NCI-H2227 (cell line): ENCODE results near the gene SMCO1.
"Not testable (repeated sequence)": the region's sequence is repeated elsewhere in the genome, so short reads cannot be mapped to it uniquely, and the experiment has no call there.

Source experiments
- DNase-seq: peaks from one replicate; lab custom pipeline; 2025; ENCODE audit not compliant: unreplicated experiment; lab: John Stamatoyannopoulos, UW

The SMCO1 gene

DNA sequence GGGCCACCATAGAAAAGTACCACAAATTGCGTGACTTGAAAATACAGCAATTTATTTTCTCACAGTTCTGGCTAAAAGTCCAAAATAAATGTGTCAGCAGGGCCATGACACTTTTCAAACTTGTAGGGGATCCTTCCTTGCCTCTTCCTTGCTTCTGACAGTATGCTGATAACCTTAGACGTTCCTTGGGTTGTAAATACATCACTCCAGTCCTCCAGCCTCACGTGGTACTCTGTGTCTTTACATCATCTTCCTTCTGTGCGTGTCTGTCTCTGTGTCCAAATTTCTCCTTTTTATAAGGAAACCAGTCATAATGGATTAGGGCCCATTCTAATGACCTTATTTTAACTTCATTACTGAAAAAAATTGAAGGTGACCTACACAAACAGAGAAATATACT, 19.0 kb downstream of the SMCO1 start:
- DNase-seq: no peak

DNA sequence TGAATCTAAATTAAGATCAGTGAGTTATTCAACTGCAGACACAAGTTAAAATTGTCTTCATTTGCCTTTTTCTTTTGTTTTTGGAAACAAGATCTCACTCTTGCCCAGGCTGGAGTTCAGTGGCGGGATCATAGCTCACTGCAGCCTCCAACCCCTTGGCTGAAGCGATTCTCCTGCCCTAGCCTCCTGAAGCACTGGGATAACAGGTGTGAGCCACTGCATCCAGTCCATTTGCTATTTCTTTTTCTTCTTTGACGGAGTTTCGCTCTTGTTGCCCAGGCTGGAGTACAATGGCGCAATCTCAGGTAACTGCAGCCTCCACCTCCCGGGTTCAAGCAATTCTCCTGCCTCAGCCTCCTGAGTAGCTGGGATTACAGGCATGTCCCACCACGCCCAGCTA, 21.9 kb downstream of the SMCO1 start:
- DNase-seq: no peak

DNA sequence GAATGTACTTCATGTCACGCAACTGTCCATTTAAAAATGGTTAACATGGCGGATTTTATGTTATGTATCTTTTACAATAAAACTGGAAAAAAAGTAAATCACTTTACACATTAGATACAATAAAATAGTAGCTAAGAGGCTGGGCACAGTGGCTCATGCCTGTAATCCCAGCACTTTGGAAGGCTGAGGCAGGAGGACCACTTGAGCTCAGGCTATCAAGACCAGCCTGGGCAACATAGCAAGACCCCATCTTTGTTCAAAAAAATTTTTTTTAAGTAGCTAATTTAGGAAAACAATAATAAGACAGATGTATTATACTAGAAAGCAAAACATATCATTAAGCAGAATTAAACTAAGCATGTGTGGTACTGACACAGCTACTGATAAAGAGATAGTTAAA, 23.1 kb downstream of the SMCO1 start:
- DNase-seq: no peak

DNA sequence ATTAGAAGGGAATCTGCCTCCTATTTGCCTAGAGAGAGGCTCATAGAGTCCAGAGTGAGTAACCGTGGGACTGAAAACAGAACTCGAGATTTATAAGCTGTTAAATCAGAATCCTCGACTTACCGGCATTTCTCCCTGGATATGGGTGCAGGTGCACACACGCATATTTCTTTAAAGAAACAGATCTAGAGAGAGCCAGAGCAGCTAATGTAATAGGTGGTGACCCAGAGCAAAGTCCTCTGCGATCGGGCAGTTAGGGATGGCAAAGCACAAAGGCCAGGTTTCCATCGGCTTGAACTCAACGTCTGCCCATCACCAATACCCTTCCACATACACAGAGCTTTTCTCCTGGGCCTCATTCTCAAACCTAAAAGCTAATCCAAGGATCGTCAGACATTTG, 25.4 kb downstream of the SMCO1 start:
- DNase-seq: no peak

DNA sequence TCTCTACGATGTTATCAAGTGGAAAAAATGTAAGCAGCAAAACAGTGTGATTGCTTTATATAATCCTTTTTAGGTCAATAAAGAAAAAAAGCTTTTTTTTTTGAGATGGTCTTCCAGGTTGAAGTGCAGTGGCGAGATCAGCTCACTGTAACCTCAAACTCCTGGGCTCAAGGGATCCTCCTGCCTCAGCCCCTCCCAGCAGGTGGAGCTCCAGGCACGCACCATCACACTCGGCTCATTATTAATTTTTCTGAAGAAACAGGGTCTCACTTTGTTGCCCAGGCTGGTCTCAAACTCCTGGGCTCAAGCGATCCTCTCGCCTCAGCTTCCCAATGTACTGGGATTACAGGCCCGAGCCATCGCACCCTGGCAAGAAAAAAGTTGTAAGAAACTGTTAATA, 28.9 kb downstream of the SMCO1 start:
- no peak for DNase-seq

DNA sequence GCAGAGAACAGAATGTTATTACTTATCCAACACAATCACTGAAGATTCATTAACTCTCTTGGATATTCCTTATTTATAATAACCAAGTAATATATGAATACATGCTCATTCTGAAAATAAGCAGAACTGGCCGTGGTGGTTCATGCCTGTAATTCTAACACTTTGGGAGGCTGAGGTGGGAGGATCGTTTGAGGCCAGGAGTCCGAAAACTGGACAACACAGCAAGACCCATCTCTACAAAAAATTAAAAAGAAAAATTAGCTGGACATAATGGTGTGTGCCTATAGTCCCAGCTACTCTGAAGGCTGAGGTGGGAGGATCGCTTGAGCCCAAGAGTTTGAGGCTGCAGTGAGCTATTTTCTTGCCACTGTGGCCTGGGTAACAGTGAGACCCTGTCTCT, 37.5 kb downstream of the SMCO1 start:
- DNase-seq: no peak

DNA sequence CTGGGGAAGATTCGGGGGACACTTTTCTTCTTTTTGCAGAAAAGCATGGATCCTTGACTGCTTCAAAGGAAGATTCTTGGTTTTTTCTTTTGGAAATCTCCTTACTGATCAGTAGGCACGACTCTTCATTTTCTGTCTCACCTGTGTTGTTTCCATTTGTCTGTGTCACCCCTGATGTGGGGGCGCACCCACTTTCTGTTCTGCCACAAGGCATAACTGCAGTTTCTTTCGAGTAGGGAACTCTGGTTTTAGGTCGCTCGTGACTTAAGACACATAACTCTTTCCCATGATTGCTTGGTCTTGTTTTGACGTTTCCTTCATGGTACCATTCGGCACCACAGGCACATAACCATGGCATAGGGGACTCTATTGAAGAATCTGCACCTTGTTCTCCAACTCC, 42.9 kb downstream of the SMCO1 start:
- no peak for DNase-seq

DNA sequence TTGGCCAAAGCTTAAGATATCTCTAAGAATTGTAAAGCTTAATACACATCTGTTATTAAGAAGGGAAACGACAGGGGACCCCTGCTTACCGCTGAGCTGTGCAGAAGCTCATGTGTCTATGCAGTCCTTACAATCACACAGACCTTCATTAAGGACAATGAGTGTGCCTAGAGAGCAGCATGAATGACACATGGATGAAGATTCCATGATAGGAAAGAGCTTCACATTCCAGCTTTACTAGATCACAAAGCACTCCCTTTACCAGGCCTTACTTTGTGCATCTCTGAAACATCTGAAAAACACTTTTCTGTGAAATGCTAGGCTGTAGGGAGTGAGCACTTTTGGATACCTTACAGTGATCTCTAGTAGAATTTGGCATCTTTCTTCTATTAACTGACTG, 43.6 kb downstream of the SMCO1 start:
- no peak for DNase-seq

DNA sequence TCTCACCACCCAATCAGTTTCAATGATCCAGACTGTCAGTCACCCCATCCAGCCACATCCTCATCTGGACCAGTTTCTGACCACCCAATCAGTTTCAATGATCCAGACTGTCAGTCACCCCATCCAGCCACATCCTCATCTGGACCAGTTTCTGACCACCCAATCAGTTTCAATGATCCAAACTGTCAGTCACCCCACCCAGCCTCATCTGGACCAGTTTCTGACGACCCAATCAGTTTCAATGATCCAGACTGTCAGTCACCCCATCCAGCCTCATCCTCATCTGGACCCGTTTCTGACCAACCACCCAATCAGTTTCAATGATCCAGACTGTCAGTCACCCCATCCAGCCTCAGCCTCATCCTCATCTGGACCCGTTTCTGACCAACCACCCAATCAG, 45.0 kb downstream of the SMCO1 start:
- not testable (repeated sequence) for DNase-seq

DNA sequence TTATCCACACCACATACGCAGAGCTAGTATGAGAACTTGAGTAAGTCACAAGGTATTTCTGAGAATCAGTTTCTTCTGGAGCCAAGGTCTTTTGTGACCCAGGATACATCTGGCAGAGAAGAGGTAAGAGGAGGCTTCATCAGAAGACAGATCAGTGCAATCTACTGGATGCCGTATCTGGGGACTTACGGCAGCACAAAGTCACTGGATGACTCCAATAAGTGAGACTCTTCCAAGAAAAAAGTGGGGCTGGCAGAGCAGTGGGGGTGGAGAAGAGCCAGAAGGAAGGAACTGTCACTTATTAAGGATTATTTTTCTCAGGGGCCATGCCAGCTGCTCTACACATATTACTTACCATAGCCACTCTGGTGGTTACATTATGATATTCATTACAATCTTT, 51.3 kb downstream of the SMCO1 start:
- DNase-seq: no peak

DNA sequence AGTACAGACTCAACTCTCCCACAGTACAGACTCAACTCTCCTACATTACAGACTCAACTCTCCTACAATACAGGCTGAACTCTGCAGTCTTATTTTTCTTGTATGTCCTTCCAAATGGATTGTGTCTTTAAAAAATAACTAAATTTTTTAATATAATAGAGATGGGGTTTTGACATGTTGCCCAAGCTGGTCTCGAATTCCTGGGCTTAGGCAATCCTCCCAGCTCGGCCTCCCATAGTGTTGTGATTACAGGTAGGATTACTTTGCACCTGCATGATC, 51.7 kb downstream of the SMCO1 start:
- DNase-seq: no peak

DNA sequence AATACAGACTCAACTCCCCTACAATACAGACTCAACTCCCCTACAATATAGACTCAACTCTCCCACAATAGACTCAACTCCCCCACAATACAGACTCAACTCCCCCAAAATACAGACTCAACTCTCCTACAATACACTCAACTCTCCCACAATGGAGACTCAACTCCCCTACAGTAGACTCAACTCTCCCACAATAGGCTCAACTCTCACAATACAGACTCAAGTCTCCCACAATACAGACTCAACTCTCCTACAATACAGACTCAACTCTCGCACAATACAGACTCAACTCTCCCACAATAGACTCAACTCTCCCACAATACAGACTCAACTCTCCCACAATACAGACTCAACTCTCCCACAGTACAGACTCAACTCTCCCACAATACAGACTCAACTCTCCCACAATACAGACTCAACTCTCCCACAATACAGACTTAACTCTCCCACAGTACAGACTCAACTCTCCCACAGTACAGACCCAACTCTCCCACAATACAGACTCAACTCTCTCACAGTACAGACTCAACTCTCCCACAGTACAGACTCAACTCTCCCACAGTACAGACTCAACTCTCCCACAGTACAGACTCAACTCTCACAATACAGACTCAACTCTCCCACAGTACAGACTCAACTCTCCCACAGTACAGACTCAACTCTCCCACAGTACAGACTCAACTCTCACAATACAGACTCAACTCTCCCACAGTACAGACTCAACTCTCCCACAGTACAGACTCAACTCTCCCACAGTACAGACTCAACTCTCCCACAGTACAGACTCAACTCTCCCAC, 52.3 kb downstream of the SMCO1 start:
- not testable (repeated sequence) for DNase-seq

DNA sequence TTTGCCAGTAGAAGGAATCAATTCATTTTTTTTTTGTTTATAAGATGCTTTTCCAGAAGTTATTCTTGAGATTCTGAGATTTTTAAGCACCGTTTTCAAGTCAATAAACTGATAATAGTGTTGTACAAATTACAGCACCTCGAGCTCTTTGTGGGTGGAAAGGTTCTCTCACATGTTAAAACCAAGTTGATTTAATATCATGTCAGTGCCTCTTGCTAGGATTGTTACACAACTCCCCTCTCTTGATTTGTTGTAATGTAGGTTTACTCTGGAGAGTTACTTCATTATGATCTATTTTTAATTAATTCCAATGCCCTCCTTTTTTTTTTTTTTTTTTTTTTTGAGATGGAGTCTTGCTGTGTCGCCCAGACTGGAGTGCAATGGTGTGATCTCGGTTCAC, 57.1 kb downstream of the SMCO1 start:
- no peak for DNase-seq

DNA sequence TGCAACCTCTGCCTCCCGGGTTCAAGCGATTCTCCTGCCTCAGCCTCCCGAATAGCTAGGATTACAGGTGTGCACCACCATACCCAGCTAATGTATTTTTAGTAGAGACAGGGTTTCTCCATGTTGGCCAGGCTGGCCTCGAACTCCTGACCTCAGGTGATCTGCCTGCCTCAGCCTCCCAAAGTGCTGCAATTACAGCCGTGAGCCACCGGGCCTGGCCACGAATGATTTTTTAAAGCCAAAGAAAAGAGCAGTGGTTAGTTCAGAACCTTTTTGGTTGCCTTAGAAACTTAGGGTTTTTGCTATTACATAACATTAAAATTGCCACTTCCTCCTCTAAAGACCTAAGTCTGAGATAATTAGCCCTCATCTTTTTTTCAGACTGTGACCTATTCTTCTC, 57.7 kb downstream of the SMCO1 start:
- DNase-seq: not testable (repeated sequence)
